Astrocyte (in vitro differentiated cells and primary cell): Measurements from ENCODE around the gene UVRAG.

ENCODE experiments used
- CTCF ChIP-seq: IDR thresholded peaks from 2 replicates; pipeline ENCODE4 v1.5.1; 2011; ENCODE audit warnings: low read depth, mild to moderate bottlenecking, inconsistent platforms, low read length, moderate library complexity; ENCODE audit not compliant: insufficient read depth
- EZH2 ChIP-seq: IDR thresholded peaks from 2 replicates; pipeline ENCODE4 v1.6.1; 2012; ENCODE audit warnings: mild to moderate bottlenecking, low read length, inconsistent platforms; ENCODE audit not compliant: insufficient read depth

DNA sequence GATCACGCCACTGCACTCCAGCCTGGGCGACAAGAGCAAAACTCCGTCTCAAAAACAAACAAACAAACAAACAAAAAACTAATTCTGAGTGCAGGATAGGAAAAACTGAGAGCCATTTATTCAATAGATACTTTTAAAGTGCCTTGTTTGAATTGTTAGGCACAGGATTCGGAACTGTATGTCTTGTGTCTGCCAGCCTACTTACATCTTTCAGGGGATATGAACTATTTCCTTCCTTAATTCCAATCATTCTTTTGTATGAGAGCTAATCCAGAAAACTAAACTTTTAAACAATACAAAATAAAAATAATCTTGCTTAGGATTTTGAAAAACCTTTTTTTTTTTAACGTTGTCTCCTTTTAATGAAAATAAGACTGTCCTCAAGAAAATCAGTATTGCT lies 12.6 kb downstream of the UVRAG start:
- TF ChIP-seq EZH2 (no peak), CTCF (no peak)
